SHP77 (cell line): ENCODE results near the gene LIMD2.
A peak's percentile ranks its signal among the peaks of the same experiment; 100 is the strongest.

Experiments used
- DNase-seq, 2 experiments: peaks; one replicate each; lab custom pipeline; 2025; lab: John Stamatoyannopoulos, UW

LIMD2 gene

DNA sequence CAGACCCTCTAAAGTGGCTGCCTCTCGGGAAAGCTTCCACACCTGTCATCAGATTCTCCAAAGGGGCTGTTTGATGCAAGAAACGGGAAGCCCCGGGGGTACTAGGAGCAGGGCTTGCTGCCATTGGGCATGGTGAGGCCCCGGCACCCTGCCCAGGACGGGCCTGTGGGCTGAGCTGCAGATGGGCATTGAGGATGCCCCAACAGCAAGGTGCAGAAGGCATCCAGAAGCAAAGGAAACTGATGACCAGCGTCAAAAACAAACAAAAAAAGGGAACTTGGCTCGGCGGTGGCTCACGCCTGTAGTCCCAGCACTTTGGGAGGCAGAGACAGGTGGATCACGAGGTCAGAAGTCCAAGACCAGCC lies 1.5 kb upstream of the LIMD2 start:
- DNase-seq, result no peak

DNA sequence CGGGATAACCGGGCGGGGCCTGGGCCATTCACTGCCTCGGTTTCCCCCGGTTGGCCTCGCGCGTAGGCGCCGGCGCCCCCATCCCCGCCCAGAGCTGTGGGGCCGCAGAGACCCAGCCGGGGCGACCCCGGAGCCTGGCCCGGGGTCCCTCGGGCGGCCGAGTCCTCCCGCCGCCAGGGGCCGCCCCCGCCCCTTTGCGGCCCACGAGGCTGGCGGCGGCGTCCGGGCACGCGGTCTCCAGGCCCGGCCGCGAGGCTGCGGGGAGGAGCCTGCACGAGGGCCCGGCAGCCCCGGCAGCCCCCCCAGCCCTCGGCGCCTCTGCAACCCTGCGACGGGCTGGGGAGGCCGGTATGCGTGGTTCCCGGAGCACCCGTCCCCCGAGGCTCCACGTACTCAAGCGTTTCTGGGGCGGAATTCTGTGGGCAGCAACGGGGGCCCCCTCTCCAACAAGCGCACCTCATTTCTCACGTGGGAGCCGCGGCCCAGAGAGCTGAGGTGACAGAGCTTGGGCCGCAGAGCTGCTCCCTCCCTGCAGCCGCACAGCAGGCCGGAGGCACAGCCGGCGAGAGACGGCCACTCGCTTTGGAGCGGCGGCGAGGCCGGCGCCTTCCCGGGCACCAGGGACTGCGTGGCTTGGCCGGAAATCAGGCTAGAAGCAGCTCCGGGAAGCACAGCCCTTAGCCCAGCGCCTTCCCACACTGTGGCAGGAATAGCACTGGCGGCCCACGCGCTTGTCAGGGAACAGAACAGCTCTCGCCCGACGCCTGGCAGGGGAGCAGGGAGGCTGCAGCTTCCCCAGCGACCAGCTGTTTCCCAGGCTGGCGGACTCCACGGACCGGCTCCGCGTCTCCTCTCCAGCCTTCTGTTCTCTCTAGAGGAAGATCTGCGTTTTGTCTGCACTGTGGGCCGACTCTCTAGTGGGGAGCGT lies 867 bp upstream of the LIMD2 start:
- no peak for DNase-seq

DNA sequence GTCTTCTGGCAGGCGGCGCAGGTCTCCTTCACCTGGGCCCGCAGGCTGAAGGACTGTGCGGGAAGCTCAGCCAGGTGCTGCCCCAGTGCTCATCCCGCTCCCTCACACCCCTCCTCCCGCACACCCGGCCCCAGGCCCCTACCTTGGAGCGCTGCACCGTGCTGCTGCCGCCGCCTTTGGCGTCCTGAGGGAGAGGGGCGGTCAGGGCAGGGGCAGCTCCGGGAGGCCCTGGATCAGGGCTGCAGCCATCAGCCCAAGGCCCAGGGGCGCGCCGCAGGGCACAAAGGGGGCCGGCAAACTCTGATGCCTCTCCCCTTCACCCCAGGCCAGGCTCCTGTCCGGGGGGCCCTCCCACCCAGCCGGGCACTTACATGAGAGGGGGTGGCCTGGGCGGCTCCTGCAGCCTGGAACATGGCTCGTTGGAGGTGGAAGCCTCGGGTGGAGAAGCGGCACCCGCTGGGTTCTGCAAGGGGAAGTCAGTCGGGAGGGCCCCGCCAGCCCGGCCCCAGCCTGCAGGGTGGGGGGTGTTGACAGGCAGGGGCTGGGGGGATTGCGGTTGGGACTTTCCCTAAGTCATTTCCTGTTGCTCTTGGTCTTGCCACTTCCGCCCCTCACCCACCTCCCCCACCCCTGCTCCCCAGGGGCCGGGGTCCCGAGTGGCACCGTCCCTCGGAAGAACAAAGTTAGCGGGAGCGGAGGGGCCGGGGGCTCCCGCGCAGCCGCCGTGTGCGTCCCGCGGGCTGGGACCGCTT lies 863 bp downstream of the LIMD2 start:
- peak in 1 of 2 experiments; percentile 7 for DNase-seq

DNA sequence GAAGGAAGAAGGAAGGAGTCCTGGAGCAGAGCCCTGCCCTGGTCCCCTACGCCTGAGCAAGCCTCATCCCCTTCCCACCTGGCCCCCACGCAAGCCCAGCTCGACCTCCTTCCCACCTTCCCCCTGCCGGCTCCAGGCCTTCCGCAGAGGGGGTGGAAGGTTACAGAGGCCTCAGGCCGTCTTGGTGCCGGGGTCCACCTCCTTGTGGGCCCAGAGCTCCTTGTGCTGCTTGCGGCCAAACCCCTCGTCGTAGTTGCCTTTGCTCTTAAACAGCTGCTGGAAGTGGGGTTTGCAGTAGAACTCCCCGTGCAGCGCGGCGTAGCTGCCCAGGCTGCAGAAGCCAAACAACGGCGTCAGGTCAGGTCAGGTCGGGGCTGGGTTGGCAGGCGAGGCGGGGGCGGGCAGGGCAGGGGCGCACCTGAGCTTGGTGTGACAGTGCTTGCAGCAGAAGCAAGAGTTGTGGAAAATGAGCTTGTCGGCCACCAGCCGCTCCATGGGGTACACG lies 1.5 kb downstream of the LIMD2 start:
- no peak for DNase-seq

DNA sequence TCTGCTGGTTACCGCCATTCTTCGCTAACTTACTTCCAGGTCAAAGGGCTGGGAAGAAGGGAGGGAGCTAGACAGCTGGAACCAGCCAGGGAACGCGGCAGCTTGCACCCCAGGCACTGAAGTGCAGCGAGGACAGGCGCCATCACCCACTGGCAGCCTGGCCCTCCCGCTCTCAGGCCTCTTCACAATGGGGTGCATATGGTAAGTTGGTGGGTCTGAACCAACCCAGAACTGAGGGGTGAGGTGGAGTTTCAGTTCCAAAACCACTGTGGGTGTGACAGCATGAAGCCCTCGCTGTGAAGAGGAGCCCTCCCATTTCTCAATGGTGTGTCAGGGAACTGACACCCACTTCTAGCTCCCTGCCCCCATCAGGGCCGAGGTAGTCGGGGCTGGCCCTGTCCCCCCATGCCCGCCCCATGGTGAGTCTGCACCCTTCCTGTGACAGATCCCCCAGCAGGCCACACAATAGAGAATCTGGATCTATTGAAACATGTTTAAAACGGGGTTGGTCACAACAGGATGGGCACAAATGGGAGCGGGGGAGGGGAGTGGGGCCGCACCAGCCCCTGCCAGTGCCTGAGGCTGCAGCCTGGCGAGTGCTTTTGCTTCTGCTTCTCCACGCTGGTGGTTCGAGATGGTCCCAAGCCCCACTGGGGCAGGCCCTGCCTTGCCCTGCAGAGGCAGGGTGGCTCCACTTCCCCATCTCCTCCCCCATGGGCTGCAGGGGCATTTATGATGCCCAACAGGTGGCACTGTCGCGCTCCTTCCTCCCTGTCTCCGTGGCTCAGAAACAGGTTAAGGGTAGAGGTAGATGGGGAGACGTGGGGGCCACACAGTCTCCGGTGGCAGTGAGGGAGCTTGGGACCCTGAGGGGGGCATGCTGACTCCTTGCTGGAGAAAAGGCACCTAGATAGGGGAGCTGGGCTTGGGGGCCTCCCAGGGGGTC lies 2.3 kb downstream of the LIMD2 start:
- peak in 1 of 2 experiments; percentile 11 for DNase-seq

DNA sequence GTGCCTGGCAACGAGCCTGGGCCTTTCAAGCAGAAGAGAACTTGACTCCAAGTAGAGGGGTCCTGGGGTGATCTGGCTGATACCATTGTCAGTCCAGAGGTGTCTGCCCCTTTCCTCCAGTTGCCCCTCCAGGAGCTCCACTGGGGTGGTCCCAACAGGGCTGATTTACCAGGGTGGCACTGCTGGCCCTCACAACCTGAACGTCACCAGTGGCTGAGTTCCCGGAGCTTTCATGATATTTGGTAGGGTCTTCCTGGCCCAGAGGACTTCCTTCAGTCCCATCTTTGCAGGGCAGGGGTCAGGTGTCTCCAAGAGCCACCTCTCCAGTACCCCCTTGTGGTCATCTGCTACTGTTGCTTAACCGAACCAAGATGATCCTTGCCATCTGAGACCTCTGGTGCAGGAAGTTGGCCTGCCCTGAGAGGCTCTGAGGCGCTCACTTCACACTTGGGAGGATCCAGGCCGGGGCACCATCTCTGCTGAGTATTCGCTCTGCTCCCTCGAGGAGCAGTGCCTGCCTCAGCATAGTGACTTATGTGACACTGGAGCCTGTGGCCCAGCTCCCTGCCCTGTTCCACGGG lies 3.5 kb downstream of the LIMD2 start:
- peak in 1 of 2 experiments; percentile 34 for DNase-seq

DNA sequence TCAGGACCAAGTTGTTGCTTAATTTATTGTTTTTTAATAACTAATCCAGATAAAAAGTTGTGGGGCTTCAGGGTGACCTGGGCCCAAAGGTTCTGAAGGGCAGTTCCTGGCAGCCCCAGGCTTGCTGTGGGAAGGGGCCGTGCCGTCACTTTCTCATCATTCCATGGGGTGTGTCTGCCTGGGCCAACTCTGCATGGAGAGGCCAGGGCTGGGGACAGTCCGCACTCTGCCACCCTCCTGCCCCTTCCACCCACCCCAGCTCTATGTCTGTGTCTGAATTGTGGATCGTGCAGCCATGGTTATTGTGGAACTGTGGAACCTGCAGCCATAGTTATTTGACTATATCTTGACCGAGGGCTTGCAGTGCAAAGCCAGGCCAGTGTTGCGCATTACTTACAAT lies 4.0 kb downstream of the LIMD2 start:
- DNase-seq, result no peak

DNA sequence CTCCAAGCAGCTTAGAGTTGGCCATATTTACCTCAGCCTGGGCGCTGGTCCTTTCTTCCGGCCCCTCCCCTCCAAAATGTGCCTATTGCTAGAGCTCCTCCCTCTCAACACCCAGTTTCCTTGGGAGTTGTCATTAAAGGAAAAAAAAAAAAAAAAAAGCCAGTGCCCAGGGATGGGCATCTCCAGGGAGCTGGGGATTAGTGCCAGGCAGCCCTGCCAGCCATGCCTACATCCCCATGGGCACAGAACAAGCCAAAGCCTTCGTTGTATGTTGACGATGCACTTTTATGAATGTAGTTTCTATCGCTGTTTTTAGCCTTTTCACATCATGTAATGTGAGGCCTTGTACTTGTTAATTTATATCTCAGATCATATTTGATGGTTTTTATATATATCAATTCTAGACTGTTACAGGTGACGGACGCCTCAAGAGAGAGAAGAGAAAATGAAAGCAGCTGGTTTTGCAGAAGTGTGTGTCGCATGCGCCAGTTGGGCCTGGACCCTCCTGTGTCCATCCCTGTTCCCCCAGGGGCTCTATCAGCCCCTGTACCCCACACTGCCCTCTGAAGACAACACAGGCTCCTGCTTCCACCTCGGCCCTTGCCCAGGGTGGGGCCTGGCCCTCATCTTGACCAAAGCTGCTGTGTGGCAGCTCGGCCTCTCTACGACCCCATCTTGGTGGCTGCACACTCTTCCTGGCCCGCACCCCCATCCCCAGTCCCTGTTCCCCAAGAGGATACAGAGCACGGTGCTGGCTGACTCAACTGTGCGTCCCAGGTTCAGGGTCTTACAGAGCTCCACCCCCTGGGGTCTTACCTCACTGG lies 4.8 kb downstream of the LIMD2 start:
- DNase-seq, result no peak

DNA sequence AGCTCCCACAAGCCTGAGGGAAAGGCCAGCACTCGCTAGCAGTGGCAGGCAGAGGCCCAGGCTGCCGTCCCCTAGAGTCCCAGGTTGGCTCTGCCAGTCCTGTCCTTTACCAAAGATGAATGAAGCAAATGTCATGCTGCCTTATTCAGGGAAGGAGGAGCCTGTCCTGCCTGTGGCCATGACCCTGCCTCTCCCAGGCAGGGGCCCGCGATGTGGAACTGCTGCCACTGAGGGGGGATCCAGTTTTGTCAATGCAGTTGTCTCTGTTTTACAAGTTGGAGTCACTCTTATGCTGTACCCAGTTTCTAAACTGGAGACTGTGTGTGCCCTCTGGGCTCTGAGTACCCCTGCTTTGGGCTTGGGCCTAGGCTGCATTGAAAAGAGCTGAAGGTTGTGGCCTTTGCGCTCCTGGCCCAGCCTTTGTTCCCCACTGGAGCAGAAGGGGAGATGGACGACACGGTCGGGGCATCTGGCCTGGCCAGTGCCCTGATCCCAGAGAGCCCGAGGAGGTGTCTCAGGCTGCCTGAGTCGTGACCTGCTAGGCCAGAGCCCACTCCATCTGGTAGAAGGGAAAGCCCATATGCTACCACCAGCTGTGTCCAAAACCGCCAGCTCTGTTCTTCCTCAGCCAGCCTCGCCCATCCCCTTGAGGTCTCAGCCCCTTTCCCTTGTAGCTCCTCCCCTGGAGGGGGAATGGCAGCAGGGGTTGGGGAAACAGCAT lies 5.5 kb downstream of the LIMD2 start:
- DNase-seq, result no peak

DNA sequence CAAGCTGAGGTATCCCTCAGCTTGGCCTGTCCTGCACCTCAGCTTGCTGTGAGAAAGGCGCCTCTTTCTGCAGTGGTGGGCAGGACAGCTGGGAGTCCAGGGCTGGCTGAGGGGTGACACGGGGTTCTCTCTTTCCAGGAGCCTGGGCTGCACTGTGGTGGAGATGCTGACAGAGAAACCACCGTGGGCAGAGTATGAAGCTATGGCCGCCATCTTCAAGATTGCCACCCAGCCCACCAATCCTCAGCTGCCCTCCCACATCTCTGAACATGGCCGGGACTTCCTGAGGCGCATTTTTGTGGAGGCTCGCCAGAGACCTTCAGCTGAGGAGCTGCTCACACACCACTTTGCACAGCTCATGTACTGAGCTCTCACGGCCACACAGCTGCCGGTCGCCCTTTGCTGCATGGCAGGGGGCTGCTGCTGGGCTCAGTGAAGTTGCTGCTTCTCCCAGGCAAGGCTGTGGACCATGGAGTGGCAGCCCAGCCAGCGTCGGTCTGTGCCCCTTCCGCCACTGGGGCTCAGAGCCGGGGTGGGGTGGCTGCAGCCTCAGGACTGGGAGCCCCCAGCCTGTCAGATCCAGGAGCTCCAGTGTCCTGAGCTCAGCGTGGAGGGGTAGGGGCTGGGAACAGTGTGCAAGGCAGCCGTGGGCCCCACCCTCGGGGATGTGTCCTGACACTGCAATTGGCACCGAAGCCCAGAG lies 6.4 kb downstream of the LIMD2 start:
- no peak for DNase-seq

DNA sequence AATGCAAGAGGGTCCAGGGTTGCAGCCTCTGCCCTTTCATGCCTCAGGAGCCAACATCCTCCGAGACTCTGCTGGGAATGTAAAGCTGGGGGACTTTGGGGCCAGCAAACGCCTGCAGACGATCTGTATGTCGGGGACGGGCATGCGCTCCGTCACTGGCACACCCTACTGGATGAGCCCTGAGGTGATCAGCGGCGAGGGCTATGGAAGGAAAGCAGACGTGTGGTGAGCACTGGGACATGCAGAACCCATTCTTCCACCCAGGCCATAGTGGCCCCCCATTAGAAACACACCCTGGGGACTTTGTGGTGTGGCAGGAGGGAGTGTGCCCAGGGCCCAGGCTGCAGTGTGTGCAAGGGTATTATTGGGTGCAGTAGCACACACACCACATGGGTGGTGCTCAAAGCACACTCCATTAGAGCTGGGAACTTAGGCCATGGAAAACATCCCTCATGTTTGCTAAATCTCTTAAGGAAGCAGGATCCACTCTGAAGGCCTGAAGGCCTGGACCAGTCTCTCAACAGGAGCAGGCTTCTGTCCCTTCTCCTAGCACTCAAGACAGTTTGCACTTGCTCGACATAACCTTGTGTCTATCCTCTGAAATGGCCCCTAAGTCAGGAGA lies 7.6 kb downstream of the LIMD2 start:
- DNase-seq, result no peak

DNA sequence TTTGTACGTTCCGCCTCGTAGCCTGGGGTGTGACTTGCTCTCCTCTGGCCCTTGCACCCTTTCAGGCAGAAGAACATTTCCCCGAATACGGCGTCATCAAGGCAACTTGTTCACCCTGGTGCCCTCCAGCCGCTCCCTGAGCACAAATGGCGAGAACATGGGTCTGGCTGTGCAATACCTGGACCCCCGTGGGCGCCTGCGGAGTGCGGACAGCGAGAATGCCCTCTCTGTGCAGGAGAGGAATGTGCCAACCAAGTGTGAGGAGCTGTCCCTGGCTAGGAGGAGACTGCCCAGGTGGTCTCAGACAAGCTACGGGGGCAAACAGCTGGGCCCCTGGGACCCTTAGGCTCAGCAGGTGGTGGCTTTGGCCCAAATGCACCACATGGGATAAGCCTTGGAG lies 10.4 kb downstream of the LIMD2 start:
- DNase-seq, result no peak

DNA sequence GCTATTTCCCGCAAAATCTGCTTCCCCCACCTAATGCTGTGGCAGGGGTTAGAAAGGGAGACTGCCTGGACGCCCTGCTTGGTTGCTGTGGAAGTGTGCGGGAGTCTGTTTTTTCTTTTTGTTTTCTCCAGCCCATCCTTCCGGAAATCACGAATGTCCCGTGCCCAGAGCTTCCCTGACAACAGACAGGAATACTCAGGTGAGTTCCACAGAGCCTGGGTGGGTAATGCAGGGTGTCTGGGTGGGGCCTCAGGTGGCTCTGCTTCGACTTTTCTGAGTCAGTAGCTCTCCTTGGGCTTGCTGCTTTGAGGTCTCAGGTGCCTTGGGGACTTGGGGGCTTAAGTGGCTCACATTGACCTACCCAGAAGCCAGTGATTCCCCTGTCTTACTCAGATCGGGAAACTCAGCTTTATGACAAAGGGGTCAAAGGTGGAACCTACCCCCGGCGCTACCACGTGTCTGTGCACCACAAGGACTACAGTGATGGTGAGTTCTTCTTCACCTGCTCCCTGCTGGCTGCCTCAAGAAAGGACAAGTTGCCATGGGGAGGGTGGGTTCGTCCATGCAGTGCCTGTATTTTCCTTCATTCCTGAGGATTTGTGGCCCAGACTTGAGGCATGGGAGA lies 11.4 kb downstream of the LIMD2 start:
- no peak for DNase-seq

DNA sequence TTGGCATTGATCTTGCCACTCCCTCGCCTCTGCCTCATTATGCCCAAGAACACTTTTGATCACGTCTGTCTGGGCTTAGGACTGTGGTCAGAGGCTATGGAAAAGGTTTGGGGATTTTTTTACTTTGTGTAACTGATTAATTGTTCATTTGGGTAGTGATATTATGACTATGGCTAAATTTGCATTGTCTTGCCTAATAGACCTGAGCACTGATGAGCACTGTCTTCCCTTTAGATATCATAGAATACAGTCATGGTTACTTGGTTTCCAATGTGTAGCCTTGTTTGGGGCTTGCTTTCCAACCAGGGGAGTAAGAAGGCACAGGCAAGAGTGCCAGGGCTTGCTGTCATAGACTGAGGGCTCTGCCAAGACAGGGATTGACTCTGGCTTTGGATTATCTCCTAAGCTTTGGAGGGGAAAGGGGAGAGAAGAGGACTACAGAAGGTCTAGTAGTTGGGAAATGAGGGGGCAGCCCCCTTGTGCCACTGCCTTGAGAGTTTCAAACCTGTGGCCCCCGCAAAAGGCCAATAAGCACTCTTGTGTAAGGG lies 13.7 kb downstream of the LIMD2 start:
- DNase-seq, result no peak

DNA sequence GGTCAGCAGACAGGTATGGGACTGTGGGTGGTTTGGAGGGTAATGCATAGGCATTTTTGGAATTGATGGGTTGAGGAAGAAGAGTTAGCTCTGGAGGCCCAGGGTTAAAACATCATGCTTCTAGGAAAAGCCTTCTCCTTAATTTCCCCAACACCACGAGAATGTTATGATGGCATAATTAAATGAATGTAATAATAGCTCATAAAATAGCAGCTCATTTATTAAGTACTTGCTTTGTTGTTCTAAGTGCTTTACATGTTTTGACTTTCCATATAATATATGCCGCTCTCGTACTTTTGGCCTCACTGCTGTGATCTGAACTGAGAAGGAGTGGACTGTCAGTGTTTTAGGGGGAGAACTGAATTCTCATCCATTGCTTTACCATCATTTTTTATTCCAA lies 14.3 kb downstream of the LIMD2 start:
- no peak for DNase-seq

DNA sequence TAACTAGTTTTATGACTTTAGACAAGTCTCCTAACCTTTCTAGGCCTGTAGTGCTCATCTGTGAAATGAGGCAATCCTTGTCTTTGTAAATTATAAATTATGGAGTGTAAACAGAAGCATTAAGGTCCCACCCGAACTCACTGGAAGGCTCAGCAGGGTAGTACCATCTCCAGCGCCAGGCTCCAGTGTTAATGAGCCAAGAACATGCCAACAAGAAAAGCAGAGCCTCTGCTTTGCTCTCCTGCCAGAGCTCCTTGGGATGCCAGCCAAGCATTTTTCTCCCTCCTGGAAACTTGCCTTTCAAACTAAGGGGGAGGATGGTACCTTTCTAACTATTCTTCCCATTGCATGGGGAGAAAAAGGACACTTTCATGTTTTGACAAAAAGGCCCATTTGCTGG lies 14.9 kb downstream of the LIMD2 start:
- no peak for DNase-seq

DNA sequence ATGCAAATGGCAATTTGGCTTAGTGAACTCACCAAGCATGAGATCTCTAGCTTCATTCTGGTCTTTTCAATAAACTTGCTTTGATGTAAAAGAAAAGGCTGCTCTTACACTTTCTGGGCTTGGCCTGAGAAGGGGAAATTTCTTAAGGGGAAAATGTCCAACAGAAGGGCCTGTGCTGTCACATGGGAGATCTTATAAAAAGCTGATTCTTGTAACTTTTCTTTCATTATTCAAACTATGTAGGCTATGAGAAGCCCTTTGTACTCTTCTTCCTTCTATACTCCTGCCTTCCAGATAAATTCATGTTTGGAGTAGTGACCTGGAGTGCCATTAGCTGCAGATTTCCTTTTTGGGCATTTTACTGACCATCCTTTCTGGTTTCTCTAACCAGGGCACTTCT lies 16.9 kb downstream of the LIMD2 start:
- DNase-seq, result no peak

DNA sequence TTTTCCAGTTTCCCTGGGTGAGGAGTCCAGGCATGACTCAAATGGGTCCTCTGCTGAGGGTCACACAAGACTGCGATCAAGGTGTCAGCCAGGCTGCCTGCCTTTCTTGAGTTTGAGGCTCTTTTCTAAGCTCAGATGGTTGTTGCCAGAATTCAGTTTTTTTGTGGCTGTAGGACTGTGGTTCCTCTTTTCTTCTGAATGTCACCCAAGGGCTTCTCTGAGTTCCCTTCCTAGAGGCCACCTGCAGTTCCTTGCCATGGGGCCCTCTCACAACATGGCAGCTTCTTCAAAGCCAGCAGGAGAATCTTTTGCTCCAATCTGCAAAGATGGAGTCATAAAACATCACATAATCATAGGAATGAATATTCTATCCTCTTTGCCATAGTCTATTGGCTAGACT lies 17.5 kb downstream of the LIMD2 start:
- DNase-seq, result no peak
